Chondrocyte (in vitro differentiated cells): Measurements from ENCODE around the gene CFAP126. TPM values are rescaled to one million over a fixed set of nuclear protein-coding genes. Genes with fewer than 3 reads are reported as not detected.
A peak's percentile ranks its signal among the peaks of the same experiment; 100 is the strongest.
"Not testable (repeated sequence)": the region's sequence is repeated elsewhere in the genome, so short reads cannot be mapped to it uniquely, and the experiment has no call there.

Source experiments
- DNase-seq: peaks from one replicate; pipeline ENCODE4 v3.0.0; 2021; ENCODE audit warnings: mixed read lengths, low spot score
- H3K27ac Mint-ChIP-seq: one replicate; pipeline ENCODE4 v1.8.0; 2021; ENCODE audit warnings: mild to moderate bottlenecking, moderate library complexity, mixed read lengths; ENCODE audit not compliant: unreplicated experiment
- H3K27me3 Mint-ChIP-seq: 2 replicates; pipeline ENCODE4 v1.8.0; 2021; ENCODE audit warnings: low read depth, mixed read lengths
- H3K36me3 Mint-ChIP-seq: 2 replicates; pipeline ENCODE4 v1.8.0; 2021; ENCODE audit warnings: low read depth, mixed read lengths
- H3K4me1 Mint-ChIP-seq: 2 replicates; pipeline ENCODE4 v1.8.0; 2021; ENCODE audit warnings: low read depth, mild to moderate bottlenecking, mixed read lengths
- H3K4me3 Mint-ChIP-seq: one replicate; pipeline ENCODE4 v1.8.0; 2021; ENCODE audit warnings: mild to moderate bottlenecking, moderate library complexity, mixed read lengths; ENCODE audit not compliant: unreplicated experiment
- H3K9me3 Mint-ChIP-seq: 2 replicates; pipeline ENCODE4 v1.8.0; 2021; ENCODE audit warnings: low read depth, mixed read lengths
- CTCF ChIP-seq: fragments of 200-600 bp; sonication (generic); IDR thresholded peaks from 2 replicates; pipeline ENCODE4 v1.5.0; 2021; ENCODE audit warnings: antibody characterized with exemption, mild to moderate bottlenecking, moderate library complexity
- total RNA-seq: library from RNA; stranded (reverse); gene quantifications from 3 replicates; pipeline ENCODE4 v1.2.1, GENCODE V29; 2021

Gene CFAP126
- total RNA-seq, 1 donor from 2014 or later, result not detected

- Mint-ChIP-seq H3K9me3 (no peaks in the 10 kb centered on the region), H3K4me1 (peaks cover 10% of the 10 kb centered on the region), H3K27ac (no peak overlapping the region), H3K27me3 (no peaks in the 10 kb centered on the region), H3K4me3 (no peak overlapping the region), H3K36me3 (no peaks in the 10 kb centered on the region)
- DNase-seq, result no peak
- TF ChIP-seq CTCF, result no peak
These were observed 36.4 kb upstream of the CFAP126 start for GRCh38 chr1:161404051-161404597.

- peaks cover 15% of the 10 kb centered on the region for H3K4me1 Mint-ChIP-seq
- no peak for DNase-seq
- no peaks in the 10 kb centered on the region for H3K36me3 Mint-ChIP-seq
- no peaks in the 10 kb centered on the region for H3K27me3 Mint-ChIP-seq
- H3K27ac Mint-ChIP-seq, result no peak overlapping the region
- TF ChIP-seq CTCF, result no peak
- H3K9me3 Mint-ChIP-seq, result no peaks in the 10 kb centered on the region
- H3K4me3 Mint-ChIP-seq, result no peak overlapping the region
These were observed 34.8 kb upstream of the CFAP126 start for GRCh38 chr1:161402446-161402845.

- peak overlapping the region; percentile 97 for H3K4me3 Mint-ChIP-seq
- DNase-seq, result no peak
- peak overlapping the region; percentile 100 for H3K27ac Mint-ChIP-seq
- TF ChIP-seq CTCF, result peak; percentile 73
- peaks cover 15% of the 10 kb centered on the region for H3K4me1 Mint-ChIP-seq
- no peaks in the 10 kb centered on the region for H3K36me3 Mint-ChIP-seq
- no peaks in the 10 kb centered on the region for H3K27me3 Mint-ChIP-seq
- no peaks in the 10 kb centered on the region for H3K9me3 Mint-ChIP-seq
These were observed 31.8 kb upstream of the CFAP126 start for GRCh38 chr1:161399257-161399998.

GRCh38 chr1:161398900-161399256, 31.2 kb upstream of the CFAP126 start:
- H3K9me3 Mint-ChIP-seq, result no peaks in the 10 kb centered on the region
- H3K36me3 Mint-ChIP-seq, result no peaks in the 10 kb centered on the region

GRCh38 chr1:161397038-161397437, 29.4 kb upstream of the CFAP126 start:
- not testable (repeated sequence) for H3K36me3 Mint-ChIP-seq, H3K4me3 Mint-ChIP-seq, H3K27me3 Mint-ChIP-seq, DNase-seq, H3K9me3 Mint-ChIP-seq, H3K27ac Mint-ChIP-seq
- H3K4me1 Mint-ChIP-seq, result peaks cover 15% of the 10 kb centered on the region

More at GRCh38 chr1:161398900-161399256, 31.2 kb upstream of the CFAP126 start:
- Mint-ChIP-seq H3K4me3 (peak overlapping the region; percentile 97), H3K27me3 (no peaks in the 10 kb centered on the region), H3K27ac (peak overlapping the region; percentile 100), H3K4me1 (peaks cover 15% of the 10 kb centered on the region)
- DNase-seq, result no peak
- no peak for TF ChIP-seq CTCF

- no peak for TF ChIP-seq CTCF
- Mint-ChIP-seq H3K4me1 (peaks cover 12% of the 10 kb centered on the region), H3K4me3 (no peak overlapping the region), H3K36me3 (no peaks in the 10 kb centered on the region), H3K9me3 (no peaks in the 10 kb centered on the region), H3K27me3 (no peaks in the 10 kb centered on the region), H3K27ac (no peak overlapping the region)
- no peak for DNase-seq
These were observed 25.5 kb upstream of the CFAP126 start for GRCh38 chr1:161393151-161393550.
